ENCODE measurements around the gene SNAP23.

SNAP23 gene

DNA sequence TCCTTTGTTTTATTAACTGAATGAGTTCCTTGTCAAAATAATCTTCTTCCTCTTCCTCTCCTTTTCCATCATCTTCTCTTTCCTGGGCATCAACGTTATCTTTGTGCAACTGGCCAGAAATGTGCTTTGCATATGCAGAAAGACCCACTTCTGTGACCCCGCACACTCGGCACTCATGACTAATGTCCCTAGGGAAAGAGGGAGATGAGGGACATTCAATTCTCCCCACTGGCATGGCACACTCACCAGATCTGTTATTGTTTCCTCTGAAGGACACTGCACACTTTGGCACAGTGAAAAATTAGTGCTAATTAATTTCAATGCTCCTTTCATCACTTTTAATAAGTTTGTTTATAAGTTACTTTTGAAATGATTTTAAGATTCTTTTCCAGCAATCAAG is 38.5 kb upstream of the SNAP23 start:
- DNase-seq (ENCODE audit: low read depth, low spot score): no peak
- Histone ChIP-seq H3K36me3 (ENCODE audit: insufficient read depth, insufficient read length, low read length) (no peaks in the 10 kb centered on the region), H3K9ac (ENCODE audit: insufficient read length, low read depth) (no peak overlapping the region), H3K27me3 (ENCODE audit: insufficient read depth, insufficient read length) (no peaks in the 10 kb centered on the region), H3K4me3 (ENCODE audit: insufficient read length, low read depth) (no peak overlapping the region), H3K4me1 (ENCODE audit: insufficient read depth, insufficient read length) (no peaks in the 10 kb centered on the region), H3K9me3 (ENCODE audit: insufficient read depth, low read length) (no peaks in the 10 kb centered on the region)
- TF ChIP-seq ZNF274 (IDR thresholded peaks at IDR 0.05; ENCODE audit: low read depth, low read length): no peak
- TF ChIP-seq SUZ12 (IDR thresholded peaks at IDR 0.05; ENCODE audit: extremely low read depth, insufficient read depth, insufficient read length): no peak
- no peak for TF ChIP-seq YY1 (IDR thresholded peaks at IDR 0.05; ENCODE audit: insufficient read depth, insufficient read length)

DNA sequence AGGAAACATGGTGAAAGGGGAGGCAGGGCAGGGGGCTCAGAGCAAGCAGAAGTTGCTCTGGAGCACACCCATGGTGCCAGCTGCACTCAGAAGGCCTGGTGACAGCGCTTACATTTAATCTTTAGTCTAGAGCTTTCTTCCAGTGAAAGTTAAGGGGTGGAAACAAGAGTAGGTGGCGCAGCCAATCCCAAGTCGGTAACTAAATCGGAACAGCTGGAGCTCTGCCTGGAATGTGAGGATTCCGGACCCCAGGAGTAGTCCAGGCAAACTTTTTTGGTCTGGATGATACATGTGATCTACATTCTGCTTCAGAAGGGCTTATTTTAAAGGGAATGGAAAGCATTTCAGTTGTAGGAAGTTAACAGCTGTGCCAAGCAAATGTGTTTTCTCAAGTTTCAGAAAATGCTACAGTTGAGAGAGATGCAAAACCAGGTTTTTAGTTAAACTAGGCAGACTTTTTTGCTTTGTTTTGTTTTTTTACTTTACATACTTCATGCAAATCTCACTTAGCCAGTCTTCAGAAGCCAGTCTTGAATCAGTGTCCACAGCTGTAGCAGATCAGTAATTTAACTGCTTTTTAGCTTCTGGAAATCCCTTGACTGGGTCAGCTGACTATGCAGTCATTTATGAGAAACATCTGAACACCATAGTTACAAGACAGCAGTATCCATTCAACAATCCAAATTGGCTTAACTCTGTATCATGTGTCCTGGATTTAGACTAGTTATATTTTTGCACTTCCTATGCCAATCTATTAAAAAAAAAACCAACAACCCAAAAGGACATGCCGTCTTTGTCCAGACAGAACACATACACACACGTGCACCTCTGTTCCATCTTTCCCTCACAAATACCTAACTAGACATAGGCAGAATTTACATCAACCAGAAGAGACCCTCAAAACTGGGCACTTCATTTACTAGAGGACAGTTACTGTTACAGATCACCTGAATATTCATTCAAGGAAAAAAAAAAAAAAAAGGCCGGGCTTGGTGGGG is 37.7 kb upstream of the SNAP23 start:
- TF ChIP-seq SUZ12 (IDR thresholded peaks at IDR 0.05; ENCODE audit: extremely low read depth, insufficient read depth, insufficient read length) (no peak), ZNF274 (IDR thresholded peaks at IDR 0.05; ENCODE audit: low read depth, low read length) (no peak), YY1 (IDR thresholded peaks at IDR 0.05; ENCODE audit: insufficient read depth, insufficient read length) (no peak)
- H3K4me3 ChIP-seq (ENCODE audit: insufficient read length, low read depth): no peak overlapping the region
- H3K36me3 ChIP-seq (ENCODE audit: insufficient read depth, insufficient read length, low read length): peaks cover 2% of the 10 kb centered on the region
- no peak overlapping the region for H3K9ac ChIP-seq (ENCODE audit: insufficient read length, low read depth)
- H3K4me1 ChIP-seq (ENCODE audit: insufficient read depth, insufficient read length): no peaks in the 10 kb centered on the region
- peak; percentile 76 for DNase-seq (ENCODE audit: low read depth, low spot score)
- no peaks in the 10 kb centered on the region for H3K27me3 ChIP-seq (ENCODE audit: insufficient read depth, insufficient read length)
- no peaks in the 10 kb centered on the region for H3K9me3 ChIP-seq (ENCODE audit: insufficient read depth, low read length)

- Histone ChIP-seq H3K36me3 (ENCODE audit: insufficient read depth, insufficient read length, low read length) (peaks cover 11% of the 10 kb centered on the region), H3K27me3 (ENCODE audit: insufficient read depth, insufficient read length) (no peaks in the 10 kb centered on the region), H3K9me3 (ENCODE audit: insufficient read depth, low read length) (no peaks in the 10 kb centered on the region), H3K4me1 (ENCODE audit: insufficient read depth, insufficient read length) (no peaks in the 10 kb centered on the region), H3K9ac (ENCODE audit: insufficient read length, low read depth) (no peak overlapping the region), H3K4me3 (ENCODE audit: insufficient read length, low read depth) (no peak overlapping the region)
- no peak for TF ChIP-seq ZNF274 (IDR thresholded peaks at IDR 0.05; ENCODE audit: low read depth, low read length)
- TF ChIP-seq SUZ12 (IDR thresholded peaks at IDR 0.05; ENCODE audit: extremely low read depth, insufficient read depth, insufficient read length): no peak
- TF ChIP-seq YY1 (IDR thresholded peaks at IDR 0.05; ENCODE audit: insufficient read depth, insufficient read length): no peak
- DNase-seq (ENCODE audit: low read depth, low spot score): no peak
Observed at GRCh38 chr15:42461261-42461660, 34.2 kb upstream of the SNAP23 start.

- H3K4me3 ChIP-seq (ENCODE audit: insufficient read length, low read depth): no peak overlapping the region
- no peaks in the 10 kb centered on the region for H3K27me3 ChIP-seq (ENCODE audit: insufficient read depth, insufficient read length)
- TF ChIP-seq SUZ12 (IDR thresholded peaks at IDR 0.05; ENCODE audit: extremely low read depth, insufficient read depth, insufficient read length): no peak
- no peak for TF ChIP-seq YY1 (IDR thresholded peaks at IDR 0.05; ENCODE audit: insufficient read depth, insufficient read length)
- TF ChIP-seq ZNF274 (IDR thresholded peaks at IDR 0.05; ENCODE audit: low read depth, low read length): no peak
- no peaks in the 10 kb centered on the region for H3K4me1 ChIP-seq (ENCODE audit: insufficient read depth, insufficient read length)
- DNase-seq (ENCODE audit: low read depth, low spot score): no peak
- H3K9me3 ChIP-seq (ENCODE audit: insufficient read depth, low read length): no peaks in the 10 kb centered on the region
- H3K9ac ChIP-seq (ENCODE audit: insufficient read length, low read depth): no peak overlapping the region
- H3K36me3 ChIP-seq (ENCODE audit: insufficient read depth, insufficient read length, low read length): peaks cover 15% of the 10 kb centered on the region
Observed at GRCh38 chr15:42465520-42466259, 29.7 kb upstream of the SNAP23 start.

GRCh38 chr15:42471002-42471401 is 24.4 kb upstream of the SNAP23 start:
- TF ChIP-seq ZNF274 (IDR thresholded peaks at IDR 0.05; ENCODE audit: low read depth, low read length) (no peak), SUZ12 (IDR thresholded peaks at IDR 0.05; ENCODE audit: extremely low read depth, insufficient read depth, insufficient read length) (no peak), YY1 (IDR thresholded peaks at IDR 0.05; ENCODE audit: insufficient read depth, insufficient read length) (no peak)
- no peaks in the 10 kb centered on the region for H3K4me1 ChIP-seq (ENCODE audit: insufficient read depth, insufficient read length)
- H3K36me3 ChIP-seq (ENCODE audit: insufficient read depth, insufficient read length, low read length): peaks cover 7% of the 10 kb centered on the region
- no peak overlapping the region for H3K4me3 ChIP-seq (ENCODE audit: insufficient read length, low read depth)
- H3K9ac ChIP-seq (ENCODE audit: insufficient read length, low read depth): no peak overlapping the region
- no peak for DNase-seq (ENCODE audit: low read depth, low spot score)
- H3K9me3 ChIP-seq (ENCODE audit: insufficient read depth, low read length): no peaks in the 10 kb centered on the region
- no peaks in the 10 kb centered on the region for H3K27me3 ChIP-seq (ENCODE audit: insufficient read depth, insufficient read length)

GRCh38 chr15:42474827-42475226 is 20.6 kb upstream of the SNAP23 start:
- H3K4me3 ChIP-seq (ENCODE audit: insufficient read length, low read depth): no peak overlapping the region
- H3K27me3 ChIP-seq (ENCODE audit: insufficient read depth, insufficient read length): no peaks in the 10 kb centered on the region
- DNase-seq (ENCODE audit: low read depth, low spot score): no peak
- TF ChIP-seq YY1 (IDR thresholded peaks at IDR 0.05; ENCODE audit: insufficient read depth, insufficient read length) (no peak), SUZ12 (IDR thresholded peaks at IDR 0.05; ENCODE audit: extremely low read depth, insufficient read depth, insufficient read length) (no peak)
- peaks cover 7% of the 10 kb centered on the region for H3K36me3 ChIP-seq (ENCODE audit: insufficient read depth, insufficient read length, low read length)
- no peaks in the 10 kb centered on the region for H3K4me1 ChIP-seq (ENCODE audit: insufficient read depth, insufficient read length)
- H3K9ac ChIP-seq (ENCODE audit: insufficient read length, low read depth): no peak overlapping the region
- H3K9me3 ChIP-seq (ENCODE audit: insufficient read depth, low read length): no peaks in the 10 kb centered on the region

DNA sequence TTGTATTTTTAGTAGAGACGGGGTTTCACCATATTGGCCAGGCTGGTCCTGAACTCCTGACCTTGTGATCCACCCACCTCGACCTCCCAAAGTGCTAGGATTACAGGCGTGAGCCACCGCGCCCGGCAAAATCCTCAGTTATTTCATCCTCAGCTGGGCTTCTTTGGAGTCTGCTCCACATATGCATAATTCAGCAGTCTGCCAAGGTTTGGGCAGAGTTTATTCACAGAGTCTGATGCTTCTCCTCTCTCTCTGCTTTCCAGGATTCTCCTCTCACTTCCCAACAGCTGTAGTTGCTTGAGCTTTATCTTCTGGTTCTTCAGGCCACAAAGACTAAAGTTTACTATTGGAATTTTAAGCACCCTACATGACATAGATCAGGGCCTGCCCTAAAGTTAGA is 12.7 kb upstream of the SNAP23 start:
- Histone ChIP-seq H3K36me3 (ENCODE audit: insufficient read depth, insufficient read length, low read length) (peaks cover 8% of the 10 kb centered on the region), H3K4me3 (ENCODE audit: insufficient read length, low read depth) (no peak overlapping the region), H3K9me3 (ENCODE audit: insufficient read depth, low read length) (no peaks in the 10 kb centered on the region), H3K9ac (ENCODE audit: insufficient read length, low read depth) (no peak overlapping the region), H3K27me3 (ENCODE audit: insufficient read depth, insufficient read length) (no peaks in the 10 kb centered on the region), H3K4me1 (ENCODE audit: insufficient read depth, insufficient read length) (no peaks in the 10 kb centered on the region)
- no peak for TF ChIP-seq ZNF274 (IDR thresholded peaks at IDR 0.05; ENCODE audit: low read depth, low read length)
- no peak for TF ChIP-seq YY1 (IDR thresholded peaks at IDR 0.05; ENCODE audit: insufficient read depth, insufficient read length)
- no peak for TF ChIP-seq SUZ12 (IDR thresholded peaks at IDR 0.05; ENCODE audit: extremely low read depth, insufficient read depth, insufficient read length)
- no peak for DNase-seq (ENCODE audit: low read depth, low spot score)

Data from NT2/D1 (cell line).